Astrocyte (in vitro differentiated cells and primary cell): ENCODE results near the gene HAPLN1.

ENCODE experiments used
- EZH2 ChIP-seq: IDR thresholded peaks from 2 replicates; pipeline ENCODE4 v1.6.1; 2012; ENCODE audit warnings: mild to moderate bottlenecking, low read length, inconsistent platforms; ENCODE audit not compliant: insufficient read depth
- TF ChIP-seq, protein P1 (sequence below): IDR thresholded peaks from 2 replicates; pipeline ENCODE4 v1.5.1; 2011; ENCODE audit warnings: low read depth, mild to moderate bottlenecking, inconsistent platforms, low read length, moderate library complexity; ENCODE audit not compliant: insufficient read depth

- TF ChIP-seq, protein P1, sequence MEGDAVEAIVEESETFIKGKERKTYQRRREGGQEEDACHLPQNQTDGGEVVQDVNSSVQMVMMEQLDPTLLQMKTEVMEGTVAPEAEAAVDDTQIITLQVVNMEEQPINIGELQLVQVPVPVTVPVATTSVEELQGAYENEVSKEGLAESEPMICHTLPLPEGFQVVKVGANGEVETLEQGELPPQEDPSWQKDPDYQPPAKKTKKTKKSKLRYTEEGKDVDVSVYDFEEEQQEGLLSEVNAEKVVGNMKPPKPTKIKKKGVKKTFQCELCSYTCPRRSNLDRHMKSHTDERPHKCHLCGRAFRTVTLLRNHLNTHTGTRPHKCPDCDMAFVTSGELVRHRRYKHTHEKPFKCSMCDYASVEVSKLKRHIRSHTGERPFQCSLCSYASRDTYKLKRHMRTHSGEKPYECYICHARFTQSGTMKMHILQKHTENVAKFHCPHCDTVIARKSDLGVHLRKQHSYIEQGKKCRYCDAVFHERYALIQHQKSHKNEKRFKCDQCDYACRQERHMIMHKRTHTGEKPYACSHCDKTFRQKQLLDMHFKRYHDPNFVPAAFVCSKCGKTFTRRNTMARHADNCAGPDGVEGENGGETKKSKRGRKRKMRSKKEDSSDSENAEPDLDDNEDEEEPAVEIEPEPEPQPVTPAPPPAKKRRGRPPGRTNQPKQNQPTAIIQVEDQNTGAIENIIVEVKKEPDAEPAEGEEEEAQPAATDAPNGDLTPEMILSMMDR, result no peak
- TF ChIP-seq EZH2, result no peak
Observed at GRCh38 chr5:83665631-83666030, 55.0 kb downstream of the HAPLN1 start.
